NCI-H128 (cell line): ENCODE data around the gene MACROH2A2.
"Not testable (repeated sequence)": the region's sequence is repeated elsewhere in the genome, so short reads cannot be mapped to it uniquely, and the experiment has no call there.

ENCODE experiments used
- DNase-seq: peaks from one replicate; lab custom pipeline; 2025; ENCODE audit not compliant: unreplicated experiment; lab: John Stamatoyannopoulos, UW

The MACROH2A2 gene

DNA sequence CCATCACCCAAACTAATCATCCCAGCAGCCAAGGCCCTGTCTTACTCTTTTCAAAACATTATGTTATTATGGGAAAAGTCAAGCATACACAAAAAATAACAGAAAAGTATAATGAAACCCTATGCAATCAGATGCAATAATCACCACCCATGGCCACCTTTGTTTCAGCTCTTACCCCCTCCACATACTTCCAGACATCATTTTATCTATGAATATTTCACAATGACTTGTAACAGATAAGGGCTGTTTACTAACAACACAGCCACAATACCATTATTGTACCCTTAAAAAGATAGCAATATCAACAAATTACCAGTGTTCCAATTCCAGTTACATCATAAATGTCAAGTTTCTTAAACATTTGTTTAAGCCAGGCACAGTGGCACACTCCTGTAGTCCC, 44.8 kb downstream of the MACROH2A2 start:
- DNase-seq = no peak

GRCh38 chr10:70098271-70098670, 45.6 kb downstream of the MACROH2A2 start:
- no peak for DNase-seq

DNA sequence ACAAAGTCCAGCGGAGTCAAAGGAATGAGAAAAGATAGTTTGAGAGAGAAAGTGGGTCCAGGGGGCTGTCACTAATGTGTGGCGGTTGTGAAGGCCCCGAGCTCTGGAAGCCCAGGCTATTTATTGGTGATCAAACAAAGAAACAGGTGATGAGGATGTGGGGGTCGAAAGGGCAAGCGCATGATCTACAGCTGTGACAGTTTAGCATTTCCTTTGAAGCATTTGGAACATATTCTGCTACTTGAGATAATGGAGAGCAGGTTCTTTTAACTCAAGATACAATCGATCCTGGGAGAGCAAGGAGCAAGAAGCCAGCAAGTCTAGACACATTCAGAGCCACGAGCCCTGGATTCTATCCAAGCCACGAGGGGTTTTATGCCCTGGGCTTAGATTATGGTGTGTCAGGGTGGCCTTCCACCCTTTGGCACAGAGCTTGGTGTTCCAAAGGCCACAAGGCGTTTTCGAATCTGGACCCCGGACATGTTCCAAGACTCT, 48.5 kb downstream of the MACROH2A2 start:
- DNase-seq = not testable (repeated sequence)

- DNase-seq = no peak
Observed at GRCh38 chr10:70101668-70102067, 49.0 kb downstream of the MACROH2A2 start.

GRCh38 chr10:70106958-70107791, 54.5 kb downstream of the MACROH2A2 start:
- no peak for DNase-seq

DNA sequence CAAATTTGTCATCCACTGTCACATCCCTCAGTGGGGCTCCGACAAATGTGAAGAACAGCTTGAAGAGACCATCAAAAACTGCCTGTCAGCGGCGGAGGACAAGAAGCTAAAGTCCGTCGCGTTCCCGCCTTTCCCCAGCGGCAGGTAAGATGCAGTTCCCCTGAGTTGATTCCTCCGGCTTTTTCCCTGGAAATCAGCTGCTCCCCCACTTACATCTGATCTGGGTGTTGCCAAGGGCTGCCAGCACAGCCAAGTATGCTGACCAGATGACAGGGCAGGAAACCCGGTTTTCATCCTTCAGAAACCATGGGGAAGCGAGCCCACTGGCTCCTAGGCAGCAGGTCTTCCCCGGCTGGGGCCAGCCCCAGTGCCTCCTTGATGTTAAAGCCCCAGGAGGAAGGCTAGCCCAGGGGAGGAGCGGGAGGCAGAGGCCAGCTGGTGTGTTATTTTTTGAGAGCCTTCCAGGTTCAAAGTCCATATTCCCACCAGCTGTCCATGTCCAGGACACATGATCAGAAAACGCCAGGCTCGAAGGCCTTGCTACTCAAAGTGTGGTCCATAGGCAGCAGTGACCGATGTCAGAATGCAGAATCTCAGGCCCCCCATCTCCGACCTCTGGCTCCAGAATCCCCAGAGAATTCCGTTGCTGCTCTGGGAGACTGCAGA, 56.6 kb downstream of the MACROH2A2 start:
- DNase-seq = no peak

DNA sequence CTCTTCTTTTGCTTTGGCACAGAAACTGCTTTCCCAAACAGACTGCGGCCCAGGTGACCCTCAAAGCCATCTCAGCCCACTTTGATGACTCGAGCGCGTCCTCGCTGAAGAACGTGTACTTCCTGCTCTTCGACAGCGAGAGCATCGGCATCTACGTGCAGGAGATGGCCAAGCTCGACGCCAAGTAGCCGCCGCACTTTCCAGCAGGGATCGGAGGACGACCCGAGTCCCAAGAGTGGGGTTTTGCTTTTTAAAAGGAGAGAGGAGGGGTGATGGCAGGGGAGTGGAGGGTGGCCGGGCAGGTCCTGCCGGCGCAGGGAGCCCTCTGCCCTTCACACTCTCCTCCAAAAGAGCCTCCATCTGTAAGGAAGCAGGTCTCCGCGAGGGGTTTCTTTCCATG, 58.9 kb downstream of the MACROH2A2 start:
- DNase-seq = no peak

DNA sequence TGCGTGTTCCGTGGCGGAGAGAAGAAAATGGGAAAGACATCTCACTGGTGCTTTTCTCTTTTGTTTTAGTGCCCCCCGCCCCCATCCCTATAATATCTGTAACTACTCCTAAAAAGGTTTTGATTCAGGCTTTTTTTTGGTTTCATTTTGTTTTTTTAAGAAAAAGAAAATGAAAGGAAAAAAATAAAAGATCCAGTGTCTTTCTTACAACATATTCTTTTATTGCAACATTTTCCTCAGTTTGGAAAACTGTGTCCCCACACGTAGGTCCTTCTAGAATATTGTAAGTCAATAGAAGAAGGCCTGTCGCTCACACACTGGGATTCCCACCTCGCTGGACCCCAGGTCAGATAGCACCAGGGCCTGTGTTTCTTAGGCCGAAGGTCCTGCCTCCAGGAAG, 59.4 kb downstream of the MACROH2A2 start:
- no peak for DNase-seq

- DNase-seq = no peak
Observed at GRCh38 chr10:70114902-70115301, 62.3 kb downstream of the MACROH2A2 start.

GRCh38 chr10:70115948-70116682, 63.5 kb downstream of the MACROH2A2 start:
- no peak for DNase-seq

DNA sequence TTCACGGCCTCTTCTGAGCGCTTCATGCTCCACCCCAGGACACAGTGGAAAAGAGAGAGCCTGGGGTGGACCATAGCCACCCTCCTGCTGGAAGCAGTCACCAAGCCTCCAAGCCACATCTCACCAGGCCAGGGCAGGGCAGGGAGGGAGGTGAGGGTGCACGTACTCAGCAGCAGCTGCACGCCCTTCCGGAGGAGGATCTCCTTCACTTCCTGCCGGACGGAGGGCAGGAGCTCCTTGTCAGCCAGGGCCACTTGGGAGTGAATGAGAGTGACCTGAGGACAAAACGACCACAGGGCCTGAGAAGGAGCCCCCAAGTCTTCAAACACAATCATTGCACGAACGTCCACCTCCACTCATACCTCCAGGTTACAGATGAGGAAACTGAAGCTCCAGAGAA, 65.0 kb downstream of the MACROH2A2 start:
- no peak for DNase-seq

GRCh38 chr10:70118196-70118595, 65.5 kb downstream of the MACROH2A2 start:
- no peak for DNase-seq

DNA sequence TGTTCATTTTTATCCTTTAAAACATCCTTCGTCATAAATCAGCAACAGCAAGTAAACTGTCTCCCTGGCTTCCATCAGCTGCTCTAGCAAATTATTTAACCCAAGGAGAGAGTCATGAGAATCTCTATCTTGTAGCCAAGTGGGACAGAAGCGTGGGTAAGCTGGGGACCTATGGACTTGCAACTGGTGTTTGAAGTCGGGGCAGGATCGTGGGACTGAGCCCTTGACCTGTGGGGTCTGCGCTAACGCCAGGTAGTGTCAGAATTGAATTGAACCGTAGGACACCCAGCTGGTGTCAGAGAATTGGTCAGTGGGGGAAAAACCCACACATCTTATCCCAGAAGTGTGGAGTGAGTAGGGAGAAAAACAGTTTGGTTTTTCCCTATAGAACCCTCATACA, 66.6 kb downstream of the MACROH2A2 start:
- no peak for DNase-seq

- no peak for DNase-seq
Observed at GRCh38 chr10:70119623-70120022, 67.0 kb downstream of the MACROH2A2 start.

DNA sequence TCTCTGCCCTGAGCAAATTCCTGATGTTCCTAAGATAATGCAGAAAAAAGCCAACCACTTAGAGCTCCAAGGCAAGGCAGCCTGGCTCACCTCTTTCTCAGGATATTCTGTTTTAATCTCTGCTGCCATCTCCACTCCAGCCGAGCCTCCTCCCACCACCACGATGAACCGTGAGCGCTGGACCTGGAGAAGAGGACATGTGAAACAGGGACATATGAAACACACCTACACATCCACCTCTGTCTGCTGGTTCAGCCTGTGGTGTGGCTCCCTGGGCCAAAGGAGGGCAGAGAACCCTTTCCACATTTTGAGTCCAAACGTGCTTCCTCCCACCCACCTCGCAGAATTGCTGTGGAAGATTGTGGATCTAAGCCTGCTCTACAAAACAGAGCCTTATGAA, 67.8 kb downstream of the MACROH2A2 start:
- DNase-seq = no peak

GRCh38 chr10:70121281-70121949, 68.8 kb downstream of the MACROH2A2 start:
- DNase-seq = no peak

DNA sequence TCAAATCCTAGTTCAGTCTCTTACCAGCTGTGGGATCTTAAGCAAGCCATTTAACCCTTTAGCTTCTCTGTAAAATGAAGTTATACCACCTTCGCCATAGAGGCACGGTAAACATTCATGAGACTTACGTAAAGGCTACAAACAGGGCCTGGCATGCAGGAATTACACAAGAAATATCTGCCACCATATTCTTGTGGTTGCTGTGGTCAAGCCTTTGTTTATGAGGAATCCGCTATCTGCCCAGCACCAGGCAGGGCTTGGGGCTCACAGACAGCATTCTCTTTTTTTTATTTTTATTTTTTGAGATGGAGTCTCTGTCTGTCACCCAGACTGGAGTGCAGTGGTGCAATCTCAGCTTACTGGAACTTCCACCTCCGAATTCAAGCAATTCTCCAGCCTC, 70.1 kb downstream of the MACROH2A2 start:
- DNase-seq = no peak

DNA sequence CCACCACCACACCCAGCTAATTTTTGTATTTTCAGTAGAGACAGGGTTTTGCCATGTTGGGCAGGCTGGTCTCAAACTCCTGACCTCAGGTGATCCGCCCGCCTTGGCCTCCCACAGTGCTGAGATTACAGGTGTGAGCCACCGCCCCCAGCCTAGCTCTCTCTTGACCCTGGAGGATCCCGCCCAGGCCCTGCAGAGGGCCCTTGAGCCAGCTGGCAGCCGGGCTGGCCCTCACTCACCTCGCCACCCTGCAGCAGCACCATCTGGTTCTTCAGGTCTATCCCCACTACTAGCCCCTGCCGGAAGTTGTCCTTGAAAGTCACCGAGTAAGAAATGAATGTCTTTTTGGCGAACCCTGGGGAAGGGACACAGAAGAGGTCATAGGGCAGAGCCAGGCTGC, 70.5 kb downstream of the MACROH2A2 start:
- DNase-seq = not testable (repeated sequence)

- no peak for DNase-seq
Observed at GRCh38 chr10:70123817-70124216, 71.2 kb downstream of the MACROH2A2 start.

DNA sequence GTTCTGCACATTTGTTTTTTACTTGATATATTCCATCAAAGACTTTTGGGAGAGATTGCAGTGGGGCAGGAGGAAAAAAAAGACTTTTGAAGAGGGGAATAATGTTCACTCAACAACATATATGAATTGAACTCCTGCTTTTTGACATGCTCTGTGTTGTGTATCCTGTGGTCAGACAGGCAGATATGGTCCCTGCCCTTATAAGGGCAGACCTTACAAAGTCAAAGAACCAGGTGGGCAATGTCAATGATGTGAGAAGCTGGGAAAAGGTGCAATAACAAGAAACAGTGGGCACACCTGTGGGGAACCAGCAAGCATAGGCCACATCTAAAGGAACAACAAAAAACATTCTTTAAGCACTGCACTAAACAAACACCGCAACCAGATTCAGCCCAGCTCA, 71.8 kb downstream of the MACROH2A2 start:
- DNase-seq = no peak

DNA sequence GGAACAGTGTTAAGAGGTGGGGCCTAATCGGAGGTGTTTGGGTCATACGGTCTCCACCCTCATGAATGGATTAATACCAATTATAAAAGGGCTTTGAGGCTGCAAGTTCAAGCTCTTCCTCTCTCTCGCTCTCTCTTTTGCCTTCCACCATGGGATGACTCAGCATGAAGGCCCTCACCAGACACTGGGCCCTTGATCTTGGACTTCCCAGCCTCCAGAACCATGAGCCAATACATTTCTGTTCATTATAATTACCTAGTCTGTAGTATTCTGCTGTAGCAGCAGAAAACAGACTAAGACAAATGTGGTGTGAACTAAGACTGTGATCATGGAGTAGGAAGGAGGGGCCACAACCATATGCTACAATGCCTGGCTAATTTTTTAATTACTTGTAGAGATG, 72.3 kb downstream of the MACROH2A2 start:
- DNase-seq = no peak
